Measurements from ENCODE around the gene CAPS2.

The CAPS2 gene

GRCh38 chr12:75259143-75259542 is 71.0 kb downstream of the CAPS2 start:
- DNase-seq (ENCODE audit: low spot score), result no peak
- no peak overlapping the region for H3K27ac ChIP-seq
- TF ChIP-seq CTCF (IDR thresholded peaks at IDR 0.05), result no peak
- no peak overlapping the region for H3K4me3 ChIP-seq

- TF ChIP-seq CTCF (IDR thresholded peaks at IDR 0.05), result no peak
- no peak for DNase-seq (ENCODE audit: low spot score)
- Histone ChIP-seq H3K27ac (no peak overlapping the region), H3K4me3 (no peak overlapping the region)
Observed at GRCh38 chr12:75257510-75257909, 72.6 kb downstream of the CAPS2 start.

DNA sequence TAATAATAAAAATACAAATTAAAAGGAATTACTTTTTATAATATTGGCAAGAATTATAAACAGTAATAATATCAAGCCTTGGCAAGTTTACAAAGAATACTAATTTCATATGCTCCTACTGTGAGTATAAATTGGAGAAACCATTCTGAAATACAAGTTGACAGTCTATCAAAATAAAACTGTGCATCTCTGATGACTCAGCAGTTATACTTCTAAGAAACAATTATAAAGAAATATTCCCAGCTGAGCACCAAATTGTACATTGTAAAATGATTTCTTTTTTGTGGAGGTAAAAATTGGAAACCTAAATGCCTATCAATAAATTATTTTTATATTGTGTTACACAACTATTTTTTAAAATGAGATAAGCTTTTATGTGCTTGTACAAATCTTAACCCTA is 85.0 kb downstream of the CAPS2 start:
- Histone ChIP-seq H3K27ac (no peak overlapping the region), H3K4me3 (no peak overlapping the region)
- no peak for DNase-seq (ENCODE audit: low spot score)
- no peak for TF ChIP-seq CTCF (IDR thresholded peaks at IDR 0.05)

GRCh38 chr12:75239987-75240386 is 90.1 kb downstream of the CAPS2 start:
- H3K4me3 ChIP-seq, result no peak overlapping the region
- H3K27ac ChIP-seq, result no peak overlapping the region
- no peak for TF ChIP-seq CTCF (IDR thresholded peaks at IDR 0.05)
- DNase-seq (ENCODE audit: low spot score), result no peak

DNA sequence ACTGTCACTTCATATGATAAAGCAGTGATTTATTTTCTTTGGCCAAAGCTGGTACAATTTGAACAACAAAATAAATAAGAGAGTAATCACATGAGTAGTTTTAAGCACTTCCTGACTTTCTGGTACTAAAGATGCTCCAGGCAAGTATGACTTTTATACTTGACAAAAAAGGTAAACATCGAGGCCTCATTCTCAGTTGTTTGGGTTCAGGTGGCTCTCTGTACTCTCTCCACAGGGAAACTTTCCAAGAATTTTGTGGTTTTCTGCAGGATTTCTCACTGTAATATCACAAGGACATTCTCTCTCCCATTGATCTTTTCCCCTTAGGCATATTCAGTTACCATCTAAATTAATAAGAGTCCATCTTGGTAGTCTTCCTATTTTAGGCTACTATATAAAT is 93.9 kb downstream of the CAPS2 start:
- Histone ChIP-seq H3K4me3 (no peak overlapping the region), H3K27ac (no peak overlapping the region)
- no peak for DNase-seq (ENCODE audit: low spot score)
- no peak for TF ChIP-seq CTCF (IDR thresholded peaks at IDR 0.05)

DNA sequence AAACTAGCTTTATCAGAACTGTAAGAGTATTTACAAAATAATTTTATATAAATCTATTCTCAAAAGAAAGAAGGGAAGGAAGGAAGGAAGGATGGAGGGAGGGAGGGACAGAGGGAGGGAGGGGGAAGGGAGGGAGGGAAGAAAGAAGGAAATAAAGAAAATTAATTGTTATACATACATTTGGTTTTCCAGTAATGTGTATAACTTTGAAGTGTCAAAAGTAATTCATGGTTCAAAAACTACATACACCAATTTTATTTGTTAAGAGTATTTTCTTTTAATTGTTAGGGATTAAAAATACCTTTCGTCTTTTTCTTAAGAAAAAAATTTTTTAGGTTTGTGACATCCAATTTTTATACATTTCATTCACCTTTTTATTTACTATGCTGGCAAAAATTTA is 103.0 kb downstream of the CAPS2 start:
- no peak overlapping the region for H3K27ac ChIP-seq
- no peak for DNase-seq (ENCODE audit: low spot score)
- TF ChIP-seq CTCF (IDR thresholded peaks at IDR 0.05), result no peak
- no peak overlapping the region for H3K4me3 ChIP-seq
